ENCODE results near the gene DMWD. TPM values are rescaled to one million over a fixed set of nuclear protein-coding genes. Genes with fewer than 3 reads are reported as not detected.

The DMWD gene
- total and polyA plus RNA-seq, 2 donors (not counting 1 experiment from before 2014, with no cell fraction given): 25.1 to 86.4 TPM

DNA sequence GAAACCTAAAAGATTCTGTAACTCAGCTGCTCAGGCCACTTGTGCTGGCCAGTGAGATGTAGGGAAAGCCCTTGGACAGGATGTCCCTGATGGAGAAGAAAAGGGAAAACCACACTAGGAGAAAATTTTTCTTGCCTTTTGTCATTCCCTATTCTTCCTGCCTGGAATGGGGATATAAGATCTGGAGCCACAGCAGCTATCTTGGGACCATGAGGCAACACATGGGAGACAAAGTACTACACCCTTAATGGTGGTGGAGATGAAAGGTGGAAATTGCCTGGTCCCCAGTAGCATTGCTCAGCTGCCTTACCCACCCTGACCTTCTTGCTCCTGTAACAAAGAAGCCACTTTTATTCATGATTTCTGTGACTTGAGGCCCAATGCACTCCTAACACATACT lies 13.1 kb upstream of the DMWD start:
- CTCF ChIA-PET: interaction anchor here (11.8 kb wide), 1 partner anchor 35 kb away, joined by 302 read pairs; the partner anchor contains the start of gene SIX5
- intact Hi-C loops (cut with micrococcal nuclease): no loop called here

GRCh38 chr19:45804959-45805230 lies 12.2 kb upstream of the DMWD start:
- H3K27ac ChIP-seq (ENCODE audit: low read length in 2 of 2): no peak overlapping the region
- TF ChIP-seq, protein P1, sequence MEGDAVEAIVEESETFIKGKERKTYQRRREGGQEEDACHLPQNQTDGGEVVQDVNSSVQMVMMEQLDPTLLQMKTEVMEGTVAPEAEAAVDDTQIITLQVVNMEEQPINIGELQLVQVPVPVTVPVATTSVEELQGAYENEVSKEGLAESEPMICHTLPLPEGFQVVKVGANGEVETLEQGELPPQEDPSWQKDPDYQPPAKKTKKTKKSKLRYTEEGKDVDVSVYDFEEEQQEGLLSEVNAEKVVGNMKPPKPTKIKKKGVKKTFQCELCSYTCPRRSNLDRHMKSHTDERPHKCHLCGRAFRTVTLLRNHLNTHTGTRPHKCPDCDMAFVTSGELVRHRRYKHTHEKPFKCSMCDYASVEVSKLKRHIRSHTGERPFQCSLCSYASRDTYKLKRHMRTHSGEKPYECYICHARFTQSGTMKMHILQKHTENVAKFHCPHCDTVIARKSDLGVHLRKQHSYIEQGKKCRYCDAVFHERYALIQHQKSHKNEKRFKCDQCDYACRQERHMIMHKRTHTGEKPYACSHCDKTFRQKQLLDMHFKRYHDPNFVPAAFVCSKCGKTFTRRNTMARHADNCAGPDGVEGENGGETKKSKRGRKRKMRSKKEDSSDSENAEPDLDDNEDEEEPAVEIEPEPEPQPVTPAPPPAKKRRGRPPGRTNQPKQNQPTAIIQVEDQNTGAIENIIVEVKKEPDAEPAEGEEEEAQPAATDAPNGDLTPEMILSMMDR (IDR thresholded peaks at IDR 0.05): no peak
- TF ChIP-seq EZH2 (IDR thresholded peaks at IDR 0.05; ENCODE audit: borderline replicate concordance, insufficient read depth, low read depth, low read length, poor library complexity, severe bottlenecking): no peak
- no peaks in the 10 kb centered on the region for H3K4me1 ChIP-seq (ENCODE audit: control insufficient read depth in 2 of 2, insufficient read depth in 2 of 2, low read length in 2 of 2)
- no peak overlapping the region for H3K27ac Mint-ChIP-seq
- ATAC-seq (ENCODE audit: low read depth) (no peak), DNase-seq (no peak)
- POLR2A ChIA-PET: no interaction called here
- H2AFZ ChIP-seq (ENCODE audit: insufficient read depth, low read depth, low read length, poor library complexity, severe bottlenecking): no peak overlapping the region
- peaks cover 0 to 6% (median 0%) of the 10 kb centered on the region in 4 experiments for H3K27me3 ChIP-seq (replicated peaks in 1 of 4; ENCODE audit: control extremely low read depth in 1 of 4, control insufficient read depth in 3 of 4, insufficient read depth in 4 of 4, low read length in 3 of 4)
- peaks cover 0 to 4% (median 0%) of the 10 kb centered on the region in 3 donors for H3K9me3 ChIP-seq (ENCODE audit: control extremely low read depth in 1 of 3, control insufficient read depth in 2 of 3, insufficient read depth in 1 of 3, low read length in 2 of 3)
- intact Hi-C loops (cut with micrococcal nuclease): no loop called here
- no peaks in the 10 kb centered on the region for H4K20me1 ChIP-seq (ENCODE audit: control insufficient read depth, insufficient read depth, low read length, poor library complexity, severe bottlenecking)
- no peak overlapping the region for H3K4me2 ChIP-seq (replicated peaks; ENCODE audit: low read depth, low read length, poor library complexity, severe bottlenecking)
- no peak overlapping the region for H3K4me3 Mint-ChIP-seq
- no peak overlapping the region for H3K4me3 ChIP-seq (ENCODE audit: control extremely low read depth in 1 of 5, extremely low read depth in 1 of 5, insufficient read depth in 1 of 5, low read depth in 2 of 5, low read length in 4 of 5)
- CTCF ChIA-PET: interaction anchor here (0.7 to 11.8 kb wide), 3 partner anchors 9 to 34 kb away, joined by 3 to 302 read pairs (median 3); partner anchors contain the start of gene SIX5
- H3K36me3 ChIP-seq (replicated peaks in 1 of 2; ENCODE audit: control extremely low read depth in 1 of 2, control insufficient read depth in 1 of 2, extremely low read depth in 1 of 2, insufficient read depth in 2 of 2, low read length in 1 of 2): no peaks in the 10 kb centered on the region
- no peaks in the 10 kb centered on the region for H3K79me2 ChIP-seq (ENCODE audit: control insufficient read depth, insufficient read depth, low read length)
- peaks cover 2% of the 10 kb centered on the region for H3K4me1 Mint-ChIP-seq
- H3K27me3 Mint-ChIP-seq: peaks cover 5% of the 10 kb centered on the region
- no peak overlapping the region for H3K9ac ChIP-seq (ENCODE audit: low read length)
- WGBS (ENCODE audit: insufficient coverage): 100% methylated on average over 4 of the region's 8 CpGs
- no peaks in the 10 kb centered on the region for H3K9me3 Mint-ChIP-seq (ENCODE audit: insufficient read depth)

More for the DNA sequence above, 13.1 kb upstream of the DMWD start:
- POLR2A ChIA-PET: no interaction called here
- H3K27me3 Mint-ChIP-seq: peaks cover 5% of the 10 kb centered on the region
- H2AFZ ChIP-seq (ENCODE audit: insufficient read depth, low read depth, low read length, poor library complexity, severe bottlenecking): no peak overlapping the region
- H3K4me3 Mint-ChIP-seq: no peak overlapping the region
- peaks cover 2% of the 10 kb centered on the region for H3K4me1 Mint-ChIP-seq
- H3K4me1 ChIP-seq (ENCODE audit: control insufficient read depth in 2 of 2, insufficient read depth in 2 of 2, low read length in 2 of 2): no peaks in the 10 kb centered on the region
- no peaks in the 10 kb centered on the region for H3K9me3 Mint-ChIP-seq (ENCODE audit: insufficient read depth)
- TF ChIP-seq EZH2 (IDR thresholded peaks at IDR 0.05; ENCODE audit: borderline replicate concordance, insufficient read depth, low read depth, low read length, poor library complexity, severe bottlenecking): no peak
- TF ChIP-seq, protein P1 (IDR thresholded peaks at IDR 0.05): no peak
- no peak for DNase-seq
- peaks cover 0 to 3% (median 0%) of the 10 kb centered on the region in 4 experiments for H3K27me3 ChIP-seq (replicated peaks in 1 of 4; ENCODE audit: control extremely low read depth in 1 of 4, control insufficient read depth in 3 of 4, insufficient read depth in 4 of 4, low read length in 3 of 4)
- H3K36me3 ChIP-seq (replicated peaks in 1 of 2; ENCODE audit: control extremely low read depth in 1 of 2, control insufficient read depth in 1 of 2, extremely low read depth in 1 of 2, insufficient read depth in 2 of 2, low read length in 1 of 2): no peaks in the 10 kb centered on the region
- H4K20me1 ChIP-seq (ENCODE audit: control insufficient read depth, insufficient read depth, low read length, poor library complexity, severe bottlenecking): no peaks in the 10 kb centered on the region
- no peak overlapping the region for H3K27ac Mint-ChIP-seq
- H3K4me2 ChIP-seq (replicated peaks; ENCODE audit: low read depth, low read length, poor library complexity, severe bottlenecking): no peak overlapping the region
- no peak overlapping the region for H3K27ac ChIP-seq (ENCODE audit: low read length in 2 of 2)
- H3K79me2 ChIP-seq (ENCODE audit: control insufficient read depth, insufficient read depth, low read length): no peaks in the 10 kb centered on the region
- ATAC-seq (ENCODE audit: low read depth): no peak
- H3K4me3 ChIP-seq (ENCODE audit: control extremely low read depth in 1 of 5, extremely low read depth in 1 of 5, insufficient read depth in 1 of 5, low read depth in 2 of 5, low read length in 4 of 5): no peak overlapping the region
- no peak overlapping the region for H3K9ac ChIP-seq (ENCODE audit: low read length)
- H3K9me3 ChIP-seq (ENCODE audit: control extremely low read depth in 1 of 3, control insufficient read depth in 2 of 3, insufficient read depth in 1 of 3, low read length in 2 of 3): peaks cover 0 to 4% (median 0%) of the 10 kb centered on the region in 3 donors
